ENCODE data around the gene ZIC5. TPM values are rescaled to one million over a fixed set of nuclear protein-coding genes. Genes with fewer than 3 reads are reported as not detected.

ZIC5 gene
- total and polyA plus RNA-seq, 2 of the 13 experiments (the other 11 are each of a cell fraction or from before 2014, with no cell fraction given) = 0.02 to 0.07 TPM

DNA sequence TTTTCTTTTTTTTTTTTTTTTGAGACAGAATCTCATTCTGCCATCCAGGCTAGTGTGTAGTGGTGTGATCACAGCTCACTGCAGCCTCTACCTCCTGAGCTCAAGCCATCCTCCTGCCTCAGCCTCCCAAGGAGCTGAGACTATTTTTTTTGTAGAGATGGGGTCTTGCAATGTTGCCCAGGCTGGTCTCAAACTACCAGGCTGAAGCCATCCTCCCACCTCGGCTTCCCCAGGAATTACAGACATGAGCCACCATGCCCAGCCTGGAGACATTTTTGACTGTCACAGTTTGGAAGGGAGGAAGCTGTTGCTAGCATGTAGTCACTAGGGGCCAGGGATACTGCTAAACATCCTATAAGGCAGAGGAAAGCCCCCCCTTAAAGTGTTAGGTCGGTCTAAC lies 23.9 kb downstream of the ZIC5 start:
- FAIRE-seq (no peak), DNase-seq (ENCODE audit: low spot score) (no peak), ATAC-seq (no peak)
- H3K4me3 ChIP-seq (replicated peaks in 1 of 3; ENCODE audit: insufficient read depth in 1 of 3, low read depth in 2 of 3, low read length in 3 of 3) = no peak overlapping the region
- H4K20me1 ChIP-seq (ENCODE audit: insufficient read depth, low read length) = no peaks in the 10 kb centered on the region
- peaks cover 11% of the 10 kb centered on the region for H3K4me1 ChIP-seq (ENCODE audit: insufficient read depth, low read length)
- no peak overlapping the region for H3K27ac ChIP-seq (ENCODE audit: extremely low read length, insufficient read depth, low read length)
- intact Hi-C loops (cut with micrococcal nuclease; ENCODE audit: unreplicated experiment) = no loop called here
- TF ChIP-seq KDM1A (CRISPR knock-in tag; IDR thresholded peaks at IDR 0.05) (no peak), SETDB1 (CRISPR knock-in tag; IDR thresholded peaks at IDR 0.05; ENCODE audit: borderline replicate concordance) (no peak), ZNF296 (CRISPR knock-in tag; conservative IDR thresholded peaks at IDR 0.05) (no peak), ZFP41 (CRISPR knock-in tag; IDR thresholded peaks at IDR 0.05; ENCODE audit: borderline replicate concordance) (no peak), SIN3A (IDR thresholded peaks at IDR 0.05; ENCODE audit: borderline replicate concordance, low read depth, low read length) (no peak), MYNN (CRISPR knock-in tag; IDR thresholded peaks at IDR 0.05; ENCODE audit: low read depth) (no peak), SPEN (CRISPR knock-in tag; IDR thresholded peaks at IDR 0.05; ENCODE audit: low read depth) (no peak), PCBP1 (IDR thresholded peaks at IDR 0.05; ENCODE audit: borderline replicate concordance, low read depth, low read length) (no peak), RFX5 (IDR thresholded peaks at IDR 0.05; ENCODE audit: low read depth, low read length) (no peak), ZKSCAN5 (CRISPR knock-in tag; IDR thresholded peaks at IDR 0.05) (no peak), TAF1 (CRISPR knock-in tag; IDR thresholded peaks at IDR 0.05) (no peak), SIN3B (IDR thresholded peaks at IDR 0.05; ENCODE audit: low read length) (no peak), NR2F6 (IDR thresholded peaks at IDR 0.05) (no peak), NR2F6 (CRISPR knock-in tag; IDR thresholded peaks at IDR 0.05) (no peak), PHB2 (IDR thresholded peaks at IDR 0.05; ENCODE audit: partially characterized antibody) (no peak)
- TF ChIP-seq, protein P1, sequence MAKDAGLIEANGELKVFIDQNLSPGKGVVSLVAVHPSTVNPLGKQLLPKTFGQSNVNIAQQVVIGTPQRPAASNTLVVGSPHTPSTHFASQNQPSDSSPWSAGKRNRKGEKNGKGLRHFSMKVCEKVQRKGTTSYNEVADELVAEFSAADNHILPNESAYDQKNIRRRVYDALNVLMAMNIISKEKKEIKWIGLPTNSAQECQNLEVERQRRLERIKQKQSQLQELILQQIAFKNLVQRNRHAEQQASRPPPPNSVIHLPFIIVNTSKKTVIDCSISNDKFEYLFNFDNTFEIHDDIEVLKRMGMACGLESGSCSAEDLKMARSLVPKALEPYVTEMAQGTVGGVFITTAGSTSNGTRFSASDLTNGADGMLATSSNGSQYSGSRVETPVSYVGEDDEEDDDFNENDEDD (CRISPR knock-in tag; IDR thresholded peaks at IDR 0.05; ENCODE audit: borderline replicate concordance) = no peak
- TF ChIP-seq, protein P2, sequence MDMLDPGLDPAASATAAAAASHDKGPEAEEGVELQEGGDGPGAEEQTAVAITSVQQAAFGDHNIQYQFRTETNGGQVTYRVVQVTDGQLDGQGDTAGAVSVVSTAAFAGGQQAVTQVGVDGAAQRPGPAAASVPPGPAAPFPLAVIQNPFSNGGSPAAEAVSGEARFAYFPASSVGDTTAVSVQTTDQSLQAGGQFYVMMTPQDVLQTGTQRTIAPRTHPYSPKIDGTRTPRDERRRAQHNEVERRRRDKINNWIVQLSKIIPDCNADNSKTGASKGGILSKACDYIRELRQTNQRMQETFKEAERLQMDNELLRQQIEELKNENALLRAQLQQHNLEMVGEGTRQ (IDR thresholded peaks at IDR 0.05; ENCODE audit: low read depth, low read length) = no peak
- TF ChIP-seq, protein P2 (CRISPR knock-in tag; IDR thresholded peaks at IDR 0.05; ENCODE audit: borderline replicate concordance) = no peak
- TF ChIP-seq, protein P3, sequence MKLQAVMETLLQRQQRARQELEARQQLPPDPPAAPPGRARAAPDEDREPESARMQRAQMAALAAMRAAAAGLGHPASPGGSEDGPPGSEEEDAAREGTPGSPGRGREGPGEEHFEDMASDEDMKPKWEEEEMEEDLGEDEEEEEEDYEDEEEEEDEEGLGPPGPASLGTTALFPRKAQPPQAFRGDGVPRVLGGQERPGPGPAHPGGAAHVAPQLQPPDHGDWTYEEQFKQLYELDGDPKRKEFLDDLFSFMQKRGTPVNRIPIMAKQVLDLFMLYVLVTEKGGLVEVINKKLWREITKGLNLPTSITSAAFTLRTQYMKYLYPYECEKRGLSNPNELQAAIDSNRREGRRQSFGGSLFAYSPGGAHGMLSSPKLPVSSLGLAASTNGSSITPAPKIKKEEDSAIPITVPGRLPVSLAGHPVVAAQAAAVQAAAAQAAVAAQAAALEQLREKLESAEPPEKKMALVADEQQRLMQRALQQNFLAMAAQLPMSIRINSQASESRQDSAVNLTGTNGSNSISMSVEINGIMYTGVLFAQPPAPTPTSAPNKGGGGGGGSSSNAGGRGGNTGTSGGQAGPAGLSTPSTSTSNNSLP (IDR thresholded peaks at IDR 0.05; ENCODE audit: low read depth, low read length) = no peak
- no TSS peak for BruUV-seq (replicated peaks)
- ChIA-PET POLR2A (no interaction called here), CTCF (ENCODE audit: low intra/inter-chr PET ratio, low total read pairs) (no interaction called here)
- H3K27me3 ChIP-seq (ENCODE audit: control insufficient read depth in 1 of 2, insufficient read depth in 2 of 2, low read length in 2 of 2) = peaks cover 4 to 54% of the 10 kb centered on the region in 2 experiments; a peak in 4 of 5 replicates
- H3K36me3 ChIP-seq (replicated peaks in 1 of 2; ENCODE audit: control insufficient read depth in 1 of 2, insufficient read depth in 2 of 2, low read length in 2 of 2) = no peaks in the 10 kb centered on the region
- no peaks in the 10 kb centered on the region for H3K79me2 ChIP-seq (ENCODE audit: insufficient read depth, low read length)
- WGBS (ENCODE audit: low lambda C conversion rate) = 6% methylated on average over 1 of the region's 2 CpGs
- no peak overlapping the region for H2AFZ ChIP-seq (ENCODE audit: low read length)
- in situ Hi-C loops (cut with HindIII; ENCODE audit: extremely low pct_ligation_motif_present, low pct_unique_long_range_greater_than_20kb) = no loop called here
- H3K4me2 ChIP-seq (ENCODE audit: low read depth, low read length) = no peak overlapping the region
- H3K9ac ChIP-seq (ENCODE audit: insufficient read depth, low read depth, low read length) = no peak overlapping the region
- H3K9me3 ChIP-seq (ENCODE audit: low read length) = no peaks in the 10 kb centered on the region
